Measurements from ENCODE around the gene METTL27.
"Not testable (repeated sequence)": the region's sequence is repeated elsewhere in the genome, so short reads cannot be mapped to it uniquely, and the experiment has no call there.

The METTL27 gene, protein sequence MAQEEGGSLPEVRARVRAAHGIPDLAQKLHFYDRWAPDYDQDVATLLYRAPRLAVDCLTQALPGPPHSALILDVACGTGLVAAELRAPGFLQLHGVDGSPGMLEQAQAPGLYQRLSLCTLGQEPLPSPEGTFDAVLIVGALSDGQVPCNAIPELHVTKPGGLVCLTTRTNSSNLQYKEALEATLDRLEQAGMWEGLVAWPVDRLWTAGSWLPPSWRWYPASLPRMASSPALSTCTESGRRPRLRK

DNA sequence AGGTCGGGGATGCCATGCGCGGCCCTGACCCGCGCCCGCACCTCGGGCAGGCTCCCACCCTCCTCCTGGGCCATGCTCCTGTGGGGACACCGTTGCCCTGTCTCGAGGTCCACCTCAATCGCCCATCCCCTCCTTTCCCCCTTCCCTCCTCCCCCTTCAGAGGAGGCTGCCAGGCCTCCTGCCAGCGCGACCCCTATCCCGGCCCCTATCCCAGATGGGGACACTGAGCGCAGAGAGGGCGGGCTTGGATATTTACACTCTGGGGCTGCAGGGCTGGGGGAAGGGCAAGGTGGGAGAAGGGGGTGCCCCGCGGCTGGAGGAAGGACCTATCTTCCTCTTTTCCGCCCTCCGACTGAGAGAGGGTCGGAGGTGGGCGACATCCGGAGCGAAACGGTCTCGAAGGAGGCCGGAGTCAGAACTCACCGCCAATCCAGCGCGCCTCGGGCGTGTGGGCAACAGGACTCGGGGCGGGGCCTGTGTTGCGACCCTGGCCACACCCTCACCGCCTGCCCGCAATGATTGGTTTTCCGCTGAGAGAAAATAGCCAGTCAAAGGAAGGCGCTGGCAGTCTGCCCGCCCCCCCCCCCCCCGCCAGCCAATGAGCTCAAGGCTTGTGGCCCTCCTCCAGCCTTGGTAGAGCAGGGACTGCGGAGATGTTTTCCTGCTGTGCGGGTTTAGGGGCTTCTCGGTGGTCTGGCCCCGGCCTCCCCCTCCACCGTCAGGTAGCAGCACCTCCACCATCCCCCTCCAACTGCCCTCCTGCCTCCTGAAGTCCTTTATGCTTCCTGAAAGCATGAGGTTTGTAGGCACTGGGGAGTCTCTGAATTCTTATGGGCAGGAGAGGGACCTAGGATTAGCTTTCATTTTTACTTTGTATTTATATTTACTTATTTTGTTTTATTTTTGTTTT lies at the start of gene METTL27:
Gene METTL27, minus strand, starts transcription at position 450 of the 910 bp plus-strand sequence. Its CDS starts 376 bp downstream, at position 74.
- DNase-seq: peak; percentile 81

DNA sequence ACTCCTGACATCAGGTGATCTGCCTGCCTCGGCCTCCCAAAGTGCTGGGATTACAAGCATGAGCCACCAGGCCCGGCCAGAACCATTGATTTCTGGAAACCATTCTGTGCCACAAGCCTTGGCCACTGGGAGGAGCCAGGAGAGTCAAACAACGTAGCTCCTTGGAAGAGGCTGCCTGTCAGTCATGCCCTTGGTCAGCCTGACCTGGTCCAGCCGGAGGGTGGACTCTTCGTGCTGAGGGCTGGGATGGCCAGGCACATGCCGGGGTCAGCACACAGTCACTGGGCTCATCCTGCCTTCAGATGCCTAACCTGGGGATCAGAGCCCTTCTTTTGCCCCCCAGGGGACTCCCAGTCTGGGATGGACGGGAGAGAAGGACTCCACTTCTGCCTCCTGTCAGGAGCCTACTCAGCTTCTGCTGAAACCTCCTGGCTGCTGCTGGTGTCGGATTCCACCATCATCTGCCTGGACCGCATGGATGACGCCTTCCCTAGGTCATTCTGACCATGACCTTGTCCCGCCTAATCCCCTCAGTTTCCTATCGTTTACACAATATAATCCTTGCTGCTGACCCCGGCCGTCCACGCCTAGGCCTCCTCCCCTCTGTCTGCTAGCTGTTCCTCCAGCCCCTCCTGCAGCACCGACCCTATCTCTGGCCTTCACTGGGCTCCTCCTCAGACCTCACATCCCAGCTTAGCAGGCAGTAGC lies 49.0 kb upstream of the METTL27 start:
- no peak for DNase-seq

DNA sequence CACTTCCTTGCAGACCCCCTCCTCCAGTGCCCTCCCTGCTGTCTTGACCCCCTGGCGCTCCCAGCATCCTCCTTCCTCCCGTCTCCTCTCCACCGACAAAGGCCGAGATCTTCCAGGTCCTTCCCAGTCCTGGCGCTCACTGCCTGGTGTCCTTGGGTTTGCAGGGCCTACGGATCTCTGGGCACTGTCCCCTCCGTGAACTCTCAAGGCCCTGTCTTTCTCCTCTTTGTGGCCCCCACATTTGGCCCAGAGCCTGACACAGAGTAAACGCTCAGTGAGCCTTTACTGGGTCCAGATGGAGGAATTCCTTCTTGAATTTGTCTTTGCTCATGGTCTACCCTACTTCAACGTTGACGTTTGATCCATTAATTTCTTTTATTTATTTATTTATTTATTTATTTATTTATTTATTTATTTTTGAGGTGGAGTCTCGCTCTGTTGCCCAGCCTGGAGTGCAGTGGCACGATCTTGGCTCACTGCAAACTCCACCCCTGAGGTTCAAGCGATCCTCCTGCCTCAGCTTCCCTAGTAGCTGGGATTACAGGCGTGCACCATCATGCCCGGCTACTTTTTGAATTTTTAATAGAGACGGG lies 48.3 kb upstream of the METTL27 start:
- DNase-seq: no peak

DNA sequence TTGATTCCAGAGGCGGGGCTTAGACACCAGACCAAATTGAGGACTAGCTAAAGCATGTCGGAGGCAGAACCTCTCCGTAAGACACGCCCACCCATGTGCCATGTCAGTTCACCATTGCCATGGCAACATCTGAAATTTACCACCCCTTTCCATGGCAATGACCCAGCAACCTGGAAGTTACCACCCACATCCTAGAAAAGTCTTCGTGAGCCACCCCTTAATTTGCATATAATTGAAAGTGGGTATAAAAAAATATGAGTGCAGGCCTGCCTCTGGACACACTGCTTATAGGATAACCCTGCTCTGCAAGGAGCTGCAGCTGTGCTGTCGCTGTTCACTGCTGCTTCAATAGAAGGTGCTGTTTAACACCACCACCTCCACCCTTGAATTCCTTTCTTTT lies 46.6 kb upstream of the METTL27 start:
- no peak for DNase-seq

DNA sequence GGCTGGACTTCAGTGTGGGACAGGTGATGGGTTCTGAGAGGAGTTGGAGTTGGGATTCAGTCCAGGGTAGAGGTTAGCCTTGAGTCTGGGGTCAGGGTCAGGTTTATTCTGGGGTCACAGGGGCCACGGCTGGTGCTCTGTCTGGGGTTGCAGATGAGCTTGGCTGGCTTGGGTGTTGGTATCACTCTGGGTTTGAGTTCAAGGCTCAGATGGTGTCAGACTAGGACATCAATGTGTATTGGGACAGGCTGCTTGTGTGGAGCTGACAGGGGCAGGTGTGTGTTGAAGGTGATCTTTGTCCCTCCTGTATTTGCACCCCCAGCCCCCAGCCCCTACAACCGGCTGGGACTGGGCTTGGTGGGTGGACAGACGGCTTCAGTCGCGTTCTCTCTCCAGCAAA lies 45.4 kb upstream of the METTL27 start:
- no peak for DNase-seq

DNA sequence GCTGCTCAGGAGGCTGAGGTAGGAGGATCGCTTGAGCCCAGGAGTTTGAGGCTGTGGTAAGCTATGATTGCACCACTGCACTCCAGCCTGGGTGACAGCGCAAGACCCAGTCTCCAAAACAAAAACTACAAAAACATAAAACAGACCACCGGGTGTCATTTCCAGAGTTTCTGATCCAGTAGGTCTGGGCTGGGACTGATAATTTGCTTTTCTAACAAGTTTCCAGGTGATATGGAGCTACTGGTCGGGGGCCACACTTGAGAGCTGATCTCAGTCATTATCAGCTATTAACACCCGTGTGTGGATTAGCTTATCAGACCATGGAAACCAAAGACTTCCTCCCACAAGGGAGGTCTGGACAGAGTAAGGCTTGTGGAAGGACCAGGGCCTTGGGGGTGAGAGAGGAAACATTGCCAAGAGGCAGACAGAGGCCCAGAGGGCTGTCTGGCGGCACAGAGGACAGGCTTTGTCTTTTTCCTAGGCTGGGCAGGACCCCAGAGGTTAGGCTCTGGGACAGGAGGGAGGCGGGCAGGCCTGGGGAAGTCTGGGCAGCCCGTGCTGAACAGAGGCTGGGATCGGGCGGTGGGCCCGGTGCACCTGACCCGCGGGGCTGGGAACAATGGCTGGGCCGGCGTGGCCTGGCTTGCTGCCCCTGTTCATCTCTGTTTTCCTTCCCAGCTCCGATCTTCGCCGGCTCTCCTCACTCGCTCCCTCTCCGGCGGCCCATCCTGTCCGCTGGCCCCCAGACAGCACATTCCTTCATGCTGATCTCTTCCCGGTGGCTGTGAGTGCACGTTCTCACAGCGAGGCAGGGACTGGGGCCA lies 43.9 kb upstream of the METTL27 start:
- DNase-seq: no peak

DNA sequence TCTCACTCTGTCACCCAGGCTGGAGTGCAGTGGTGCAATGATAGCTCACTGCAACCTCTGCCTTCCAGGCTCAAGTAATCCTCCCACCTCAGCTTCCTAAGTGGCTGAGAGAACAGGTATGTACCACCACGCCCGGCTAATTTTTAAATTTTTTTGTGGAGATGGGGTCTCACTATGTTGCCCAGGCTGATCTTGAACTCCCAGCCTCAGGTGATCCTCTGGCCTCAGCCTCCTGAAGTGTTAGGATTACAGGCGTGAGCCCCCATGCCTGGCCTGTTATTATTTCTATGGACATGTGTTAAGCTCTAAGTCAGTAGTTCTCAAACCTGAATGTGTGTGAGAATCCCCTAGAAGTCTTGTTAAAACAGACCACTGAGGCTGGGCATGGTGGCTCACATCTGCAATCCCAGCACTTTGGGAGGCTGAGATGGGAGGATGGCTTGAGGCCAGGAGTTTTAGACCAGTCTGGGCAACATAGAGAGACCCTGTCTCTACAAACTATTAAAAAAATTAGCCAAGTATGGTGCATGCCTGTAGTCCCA lies 43.2 kb upstream of the METTL27 start:
- DNase-seq: no peak

DNA sequence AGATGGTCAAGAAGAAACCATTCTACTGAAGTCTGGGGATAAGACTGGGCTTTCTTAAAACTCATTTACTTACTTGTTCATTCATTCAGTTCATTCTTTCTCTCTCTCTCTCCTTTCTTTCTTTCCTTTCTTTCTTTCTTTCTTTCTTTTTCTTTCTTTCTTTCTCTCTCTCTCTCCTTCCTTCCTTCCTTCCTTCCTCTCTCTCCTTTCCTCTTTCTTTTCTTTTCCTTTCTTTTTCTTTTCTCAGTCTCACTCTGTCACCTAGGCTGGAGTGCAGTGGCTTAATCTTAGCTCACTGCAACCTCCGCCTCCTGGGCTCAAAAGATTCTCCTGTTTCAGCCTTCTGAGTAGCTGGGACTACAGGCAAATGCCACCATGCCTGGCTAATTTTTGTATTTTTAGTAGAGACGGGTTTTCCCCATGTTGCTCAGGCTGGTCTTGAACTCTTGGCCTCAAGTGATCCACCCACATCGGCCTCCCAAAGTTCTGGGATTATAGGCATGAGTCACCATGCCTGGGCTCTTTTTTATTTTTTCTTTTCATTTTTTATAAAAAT lies 42.6 kb upstream of the METTL27 start:
- DNase-seq: not testable (repeated sequence)

DNA sequence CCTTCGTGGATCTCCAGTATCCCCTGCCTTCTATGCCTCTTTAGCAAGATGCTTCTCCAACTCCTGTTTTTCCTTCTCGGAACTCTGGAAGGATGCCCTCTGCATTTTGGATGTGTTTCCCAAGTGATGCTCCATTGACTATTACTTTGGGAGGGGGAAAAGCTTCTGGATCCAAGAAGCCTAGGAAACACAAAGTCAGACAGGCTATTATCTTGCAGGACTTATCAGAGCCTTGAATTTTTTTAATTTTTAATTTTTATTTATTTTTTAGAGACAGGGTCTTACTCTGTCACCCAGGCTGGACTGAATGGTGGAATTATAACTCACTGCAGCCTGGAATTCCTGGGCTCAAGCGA lies 39.7 kb upstream of the METTL27 start:
- DNase-seq: no peak

DNA sequence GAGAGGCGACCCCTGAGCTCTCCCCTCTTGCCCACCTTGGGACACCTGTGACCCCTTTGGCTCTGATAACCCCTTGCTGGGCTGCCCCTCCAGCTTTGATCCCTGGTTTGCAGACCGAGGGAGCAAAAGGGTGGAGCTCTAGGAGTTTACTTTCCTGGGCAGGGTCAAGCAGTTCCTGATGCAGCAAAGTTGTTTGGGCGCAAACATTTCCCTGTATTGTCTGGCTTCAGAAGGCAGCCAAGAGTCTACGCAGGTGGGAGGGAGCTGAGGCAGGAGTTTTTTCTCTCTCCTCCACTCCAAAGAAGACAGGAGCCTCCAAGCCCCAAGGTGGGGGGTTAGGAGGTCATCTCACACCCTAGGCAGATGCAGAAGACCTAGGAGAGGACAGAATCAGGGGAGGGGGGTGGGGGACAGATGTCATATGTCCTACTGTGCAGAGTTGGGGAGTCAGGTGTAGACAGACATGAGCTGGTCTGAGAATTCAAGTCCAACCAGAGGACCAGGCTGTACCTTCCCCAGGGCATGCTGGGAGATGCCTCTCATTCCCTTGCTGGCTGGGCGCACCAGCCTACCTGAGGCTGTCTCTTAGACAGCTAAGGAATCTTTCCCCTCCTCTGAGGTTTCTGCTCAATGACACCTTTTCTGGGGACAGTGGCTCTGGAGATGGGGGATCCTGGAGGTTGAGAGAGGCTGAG lies 39.2 kb upstream of the METTL27 start:
- DNase-seq: no peak

DNA sequence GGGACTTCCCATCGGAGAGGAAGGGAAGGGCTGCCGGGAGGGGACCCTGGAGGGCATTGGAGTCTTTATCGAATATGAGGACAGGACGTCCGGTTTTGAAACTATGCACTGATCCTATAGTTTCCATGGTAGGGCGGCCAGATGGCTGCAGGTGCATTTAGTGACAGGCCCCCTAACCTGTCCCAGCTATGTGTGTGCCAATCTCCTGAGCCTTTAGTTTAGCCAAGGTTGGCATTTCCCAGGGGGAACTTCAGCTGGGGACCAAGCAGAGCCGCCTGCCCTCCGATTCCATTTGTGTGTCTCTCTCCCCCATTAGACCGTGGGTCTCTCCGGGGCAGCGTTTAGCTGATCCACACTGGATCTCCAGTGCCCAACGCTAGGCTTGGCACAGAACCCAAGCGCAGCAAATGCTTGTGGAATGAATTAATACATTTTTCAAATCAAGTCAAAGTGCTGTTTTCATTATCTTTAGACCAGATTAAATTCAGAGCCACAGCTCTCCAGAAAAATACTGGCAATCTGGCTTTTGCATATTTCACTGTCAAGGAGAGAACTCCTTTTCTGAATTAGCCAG lies 38.5 kb upstream of the METTL27 start:
- DNase-seq: no peak

DNA sequence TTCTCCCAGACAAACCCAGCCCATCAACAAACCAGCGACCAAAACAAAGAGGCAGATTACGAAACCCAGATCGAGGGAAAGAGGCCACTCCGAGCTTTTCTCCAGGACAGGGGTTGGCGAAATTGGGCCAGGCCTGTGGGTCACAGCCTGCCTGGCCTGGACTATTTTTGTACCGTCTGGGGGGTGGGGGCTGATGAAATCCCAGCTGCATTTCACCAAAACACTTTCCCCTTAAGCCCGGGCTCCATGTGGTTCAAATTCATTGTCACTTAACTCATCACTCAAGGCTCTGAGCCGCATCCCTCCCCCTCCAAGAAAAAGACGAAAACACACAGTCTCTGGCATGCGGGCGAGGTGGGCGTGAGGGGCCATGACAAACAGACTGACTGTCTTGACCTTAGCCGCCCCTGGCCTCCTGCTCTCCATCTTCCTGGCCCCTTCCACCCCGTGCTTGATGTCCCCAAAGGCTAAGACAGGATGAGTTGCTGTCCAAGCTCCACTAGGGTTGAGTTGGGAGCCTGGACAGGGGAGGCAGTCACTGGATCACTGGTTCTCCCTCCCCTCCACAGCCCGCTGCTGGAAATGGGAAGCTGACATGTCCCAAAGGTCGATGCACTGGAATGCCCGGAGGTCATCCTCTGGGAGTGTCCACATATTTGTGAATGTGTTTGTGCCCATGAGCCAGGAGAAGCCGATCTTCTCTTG lies 37.8 kb upstream of the METTL27 start:
- DNase-seq: no peak

DNA sequence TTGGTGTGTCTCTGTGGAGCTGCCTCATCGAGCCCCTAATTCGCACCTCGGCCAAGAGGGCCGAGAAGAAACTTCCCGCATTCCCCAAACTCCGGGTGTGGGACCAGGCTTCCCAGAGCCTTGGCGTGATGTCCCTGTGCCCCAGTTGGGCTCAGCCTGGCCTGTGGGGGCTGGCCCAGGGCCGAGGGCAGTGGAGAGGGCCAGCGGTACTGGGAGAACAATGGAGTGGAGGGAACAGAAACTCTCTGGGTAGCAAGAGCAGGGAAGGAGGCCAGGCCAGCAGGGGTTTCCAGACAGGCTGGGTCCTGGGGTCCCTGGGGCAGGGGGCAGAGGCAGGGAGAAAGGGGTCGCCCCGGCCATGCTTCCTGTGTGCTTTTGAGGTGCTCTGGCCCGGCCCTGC lies 34.7 kb upstream of the METTL27 start:
- no peak for DNase-seq

DNA sequence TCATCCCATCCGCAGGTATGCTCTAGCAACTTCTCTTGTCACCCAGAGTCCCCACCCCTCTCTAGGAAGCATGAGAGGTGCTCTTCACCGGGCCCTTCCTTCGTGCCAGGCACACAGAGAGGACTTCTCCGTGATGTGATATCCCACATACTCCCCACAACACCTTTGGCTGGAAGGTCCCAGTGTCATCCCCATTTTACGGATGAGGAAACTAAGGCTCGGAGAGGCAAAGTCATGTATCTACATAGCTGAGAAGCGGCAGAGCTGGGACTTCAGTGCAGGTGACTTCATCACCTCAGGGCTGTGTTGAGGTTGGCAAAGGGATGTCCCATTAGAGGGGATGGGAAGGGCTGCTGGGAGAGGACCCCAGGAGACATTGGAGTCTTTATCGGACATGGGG lies 34.0 kb upstream of the METTL27 start:
- no peak for DNase-seq

DNA sequence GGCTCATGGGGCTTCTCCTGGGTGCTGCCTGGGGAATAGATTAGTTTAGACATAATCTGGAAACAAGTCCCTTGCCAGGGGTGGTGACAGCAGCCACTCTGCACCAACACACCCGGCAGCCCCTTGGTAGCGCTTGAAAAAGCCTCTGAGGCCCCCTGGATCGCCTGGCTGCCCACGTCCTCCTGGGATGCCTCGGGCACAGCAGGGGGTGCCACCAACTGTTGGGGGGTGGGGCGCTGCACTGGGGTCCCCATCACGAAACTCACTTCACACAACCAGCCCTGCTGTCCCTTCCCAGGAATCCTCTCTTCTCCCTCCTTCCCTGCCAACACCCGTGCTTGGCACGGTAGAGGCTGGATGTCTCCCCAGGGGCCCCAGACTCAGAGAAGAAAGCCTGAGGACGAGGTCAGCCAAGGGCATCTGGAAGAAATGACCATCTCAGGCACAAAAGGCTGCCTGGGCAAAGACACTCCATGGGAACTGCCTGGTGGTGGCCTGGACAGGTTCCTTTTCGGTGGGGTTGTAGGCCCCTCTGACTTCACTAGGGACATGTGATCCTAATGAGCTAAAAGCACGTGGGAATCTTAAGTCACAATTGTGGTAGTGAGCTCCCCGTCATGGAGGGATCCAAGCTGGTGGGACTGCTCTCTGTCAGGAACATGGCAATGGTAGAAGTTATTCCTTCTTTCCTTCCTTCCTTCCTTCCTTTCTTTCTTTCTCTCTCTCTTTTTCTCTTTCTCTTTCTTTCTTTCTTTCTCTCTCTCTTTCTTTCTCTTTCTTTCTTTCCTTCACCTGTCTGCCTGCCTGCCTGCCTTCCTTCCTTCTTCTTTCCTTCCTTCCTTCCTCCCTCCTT lies 30.0 kb upstream of the METTL27 start:
- no peak for DNase-seq

DNA sequence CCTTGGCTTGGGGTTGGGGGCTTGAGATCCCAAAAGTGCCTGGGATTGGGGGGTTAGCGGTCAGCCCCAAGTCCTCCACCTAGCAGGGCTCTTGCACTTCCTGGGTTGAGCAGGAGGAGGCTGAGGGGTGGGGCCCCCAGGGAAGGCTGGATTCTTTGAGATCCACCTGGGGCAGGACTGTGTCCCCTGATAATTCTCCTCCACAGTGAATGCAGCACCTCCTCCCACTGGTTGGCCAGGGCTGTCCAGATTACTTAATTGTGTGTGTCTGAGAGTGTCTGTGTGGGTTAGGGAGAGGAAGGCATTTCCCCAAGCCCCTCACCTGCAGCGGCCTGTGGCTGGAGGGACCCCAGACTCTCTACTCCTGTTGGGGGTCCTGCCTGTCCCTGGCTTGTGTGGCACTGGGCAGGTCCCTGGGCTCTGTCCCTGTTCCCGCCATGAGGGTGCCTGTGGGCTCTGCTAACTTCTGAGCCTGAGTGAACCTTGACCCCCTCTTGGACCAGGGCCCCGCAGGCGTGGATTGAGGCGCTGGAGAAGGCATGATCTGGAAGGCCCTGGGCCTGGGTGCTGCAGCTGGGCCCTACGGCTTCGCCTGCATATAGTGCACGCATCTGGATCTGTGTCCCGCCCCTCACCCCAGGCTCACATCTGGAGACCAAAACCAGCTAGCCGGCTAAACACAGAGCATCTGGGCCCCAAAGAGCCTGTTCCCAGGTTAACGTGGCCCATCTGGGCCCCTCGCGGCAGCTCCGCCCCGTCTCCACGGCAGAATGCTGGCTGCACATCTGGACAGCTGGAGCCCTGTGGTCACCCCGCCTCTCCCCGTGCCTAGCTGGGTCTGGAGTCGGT lies 29.1 kb upstream of the METTL27 start:
- DNase-seq: no peak

DNA sequence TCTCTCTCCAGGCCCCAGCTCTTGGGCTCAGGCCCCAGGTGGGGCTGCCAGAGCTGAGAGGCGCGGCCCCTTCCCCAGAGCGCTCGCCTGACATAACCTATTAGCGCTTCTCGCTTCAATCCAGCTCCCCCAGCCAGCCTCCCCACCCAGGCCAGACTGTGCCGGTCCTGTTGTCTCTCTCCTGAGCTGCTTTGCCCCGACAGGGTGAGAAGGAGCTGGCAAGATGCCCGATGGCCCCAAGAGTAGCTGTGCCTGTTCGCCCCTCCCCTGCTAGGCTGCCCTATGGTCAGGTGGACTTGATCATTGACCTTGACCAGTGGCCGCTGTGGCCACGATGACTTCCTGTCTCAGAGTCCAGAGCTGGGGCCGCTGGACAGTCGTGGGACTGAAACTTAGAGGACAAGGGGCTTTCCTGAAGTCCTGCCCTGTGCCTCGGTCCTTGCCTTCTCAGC lies 27.8 kb upstream of the METTL27 start:
- DNase-seq: no peak
